ENCODE measurements around the gene PARP12. TPM values are rescaled to one million over a fixed set of nuclear protein-coding genes. Genes with fewer than 3 reads are reported as not detected.

PARP12 gene
- total RNA-seq, 1 donor from 2014 or later: 15.2 TPM

DNA sequence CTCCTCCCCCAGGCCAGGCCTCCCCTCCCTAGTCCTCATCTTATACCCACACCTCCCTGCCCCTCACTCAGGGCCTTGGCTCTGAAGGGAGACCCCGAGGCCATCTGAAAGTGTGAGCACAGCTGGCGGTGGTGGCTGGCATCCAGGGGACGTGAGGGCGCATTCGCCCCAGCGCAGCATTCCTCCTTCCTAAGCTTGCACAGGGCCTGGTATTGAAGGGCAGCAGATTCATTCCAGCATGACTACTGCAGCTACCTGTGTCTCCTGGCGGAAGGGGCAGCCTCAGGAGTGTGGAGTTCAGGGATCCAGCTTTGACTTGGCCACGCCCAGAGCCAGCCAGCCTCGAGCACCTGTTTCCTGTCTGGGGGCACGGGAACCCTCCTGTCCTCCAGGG lies 72.6 kb downstream of the PARP12 start:
- ATAC-seq: no peak

- ATAC-seq: no peak
Observed at GRCh38 chr7:139989366-139990141, 73.2 kb downstream of the PARP12 start.

DNA sequence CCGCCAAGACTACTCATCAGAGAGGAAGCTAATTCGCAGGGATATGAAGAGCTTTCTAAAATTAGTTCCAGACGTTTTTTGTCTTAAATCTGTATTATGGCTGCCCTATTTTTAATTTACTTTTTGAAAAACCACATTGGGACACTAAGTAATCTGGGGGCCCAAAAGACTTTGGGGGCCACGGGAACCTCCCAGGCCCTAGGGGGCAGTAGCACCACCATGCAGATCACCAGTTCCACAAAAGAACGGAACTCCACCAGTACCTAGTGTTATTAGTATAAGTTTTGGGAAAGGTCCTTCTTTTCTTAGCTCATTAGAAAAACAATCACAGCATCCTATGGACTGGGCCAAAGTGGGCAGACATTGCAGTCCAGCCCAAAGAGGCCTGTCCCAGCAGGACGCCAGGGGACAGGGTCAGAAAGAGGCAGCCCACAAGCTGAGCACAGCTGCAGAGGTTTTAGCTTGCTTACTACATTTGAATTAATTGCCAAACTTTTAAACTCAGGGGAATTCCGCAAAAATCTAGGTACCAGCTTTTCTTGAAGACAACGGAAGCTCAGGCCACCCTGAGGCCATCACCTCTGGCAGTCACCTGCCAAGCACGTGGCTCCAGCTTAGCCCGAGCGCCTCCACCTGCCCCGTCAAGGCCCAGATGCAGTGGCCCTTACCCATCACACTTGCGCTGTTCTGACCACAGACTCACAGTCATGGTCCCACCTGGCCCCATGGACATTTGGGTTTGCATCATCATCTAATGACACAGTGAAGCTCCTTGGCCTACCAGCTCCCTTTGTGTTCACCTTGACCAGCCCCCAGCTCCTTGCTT lies 74.8 kb downstream of the PARP12 start:
- no peak for ATAC-seq

- no peak for ATAC-seq
Observed at GRCh38 chr7:139985811-139986210, 76.9 kb downstream of the PARP12 start.

GRCh38 chr7:139984642-139985539 lies 77.9 kb downstream of the PARP12 start:
- ATAC-seq: no peak

DNA sequence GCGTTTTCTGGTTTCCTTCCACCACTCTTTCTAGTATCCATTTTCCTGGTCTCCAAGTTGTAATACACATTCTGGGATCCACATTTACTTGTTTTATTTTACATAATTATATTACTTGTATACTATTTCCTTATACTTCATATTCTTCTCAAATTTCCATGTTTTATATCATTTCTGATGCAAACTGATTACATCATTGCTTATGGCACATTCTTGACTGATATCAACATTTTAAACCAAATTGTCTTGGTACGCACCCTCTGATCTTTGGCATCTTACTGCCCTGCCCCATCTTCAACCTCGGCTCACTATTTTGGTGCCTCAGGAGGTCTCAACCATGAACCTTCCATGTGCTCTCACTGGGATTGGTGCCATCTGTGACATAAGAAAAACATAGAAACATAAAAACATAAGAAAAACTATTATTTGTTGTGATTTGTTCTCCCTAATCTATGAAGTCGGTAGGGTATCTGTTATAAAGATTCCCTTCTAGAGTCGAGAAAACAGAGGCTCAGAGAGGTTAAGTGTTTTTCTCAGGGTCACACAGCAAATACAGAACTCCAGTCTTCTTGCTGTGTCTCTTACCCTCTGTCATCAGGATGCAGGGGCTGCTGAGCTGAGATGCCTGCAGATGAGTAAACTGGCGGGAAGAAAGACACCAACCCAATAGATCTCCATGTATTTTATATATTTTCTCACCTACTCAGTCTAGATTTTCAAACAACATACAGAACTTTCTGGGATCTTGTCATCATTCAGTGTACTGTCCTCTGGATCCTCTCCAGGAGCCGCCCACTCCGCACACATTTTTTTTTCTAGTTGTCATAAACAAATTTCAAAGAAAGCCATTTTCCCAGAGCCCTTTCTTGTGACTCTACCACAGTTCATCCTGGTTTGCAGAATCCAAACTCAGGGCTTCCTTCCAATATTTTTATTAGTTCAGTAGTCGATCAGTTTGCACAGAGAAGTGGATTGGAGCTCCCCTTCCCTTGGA lies 79.5 kb downstream of the PARP12 start:
- no peak for ATAC-seq

- ATAC-seq: no peak
Observed at GRCh38 chr7:139981511-139981895, 81.2 kb downstream of the PARP12 start.

- no peak for ATAC-seq
Observed at GRCh38 chr7:139976838-139977656, 85.7 kb downstream of the PARP12 start.

- ATAC-seq: no peak
Observed at GRCh38 chr7:139976055-139976837, 86.5 kb downstream of the PARP12 start.

- ATAC-seq: no peak
Observed at GRCh38 chr7:139974179-139974811, 88.5 kb downstream of the PARP12 start.

Other genes starting within 250 kb of the PARP12 start
- 10.8 TPM for gene TBXAS1, start 233.7 kb downstream of the PARP12 start, total RNA-seq
- gene KDM7A, start 114.0 kb upstream of the PARP12 start, total RNA-seq: 22.3 TPM